Epithelial cell of esophagus (primary cell): ENCODE results near the gene ZBTB42.

ENCODE experiments used
- DNase-seq: peaks from one replicate; pipeline ENCODE4 v3.0.0; 2010; ENCODE audit warnings: low read depth
- H3K4me3 ChIP-seq: 2 replicates; pipeline ENCODE4 v1.5.1; 2011; ENCODE audit warnings: mild to moderate bottlenecking, low read length, control low read depth
- TF ChIP-seq, protein P1 (sequence below): IDR thresholded peaks from 2 replicates; pipeline ENCODE4 v1.5.1; 2011; ENCODE audit warnings: low read depth, mild to moderate bottlenecking, low read length, control low read depth, inconsistent platforms; ENCODE audit not compliant: insufficient read depth; ENCODE audit errors: missing control alignments

ZBTB42 gene

DNA sequence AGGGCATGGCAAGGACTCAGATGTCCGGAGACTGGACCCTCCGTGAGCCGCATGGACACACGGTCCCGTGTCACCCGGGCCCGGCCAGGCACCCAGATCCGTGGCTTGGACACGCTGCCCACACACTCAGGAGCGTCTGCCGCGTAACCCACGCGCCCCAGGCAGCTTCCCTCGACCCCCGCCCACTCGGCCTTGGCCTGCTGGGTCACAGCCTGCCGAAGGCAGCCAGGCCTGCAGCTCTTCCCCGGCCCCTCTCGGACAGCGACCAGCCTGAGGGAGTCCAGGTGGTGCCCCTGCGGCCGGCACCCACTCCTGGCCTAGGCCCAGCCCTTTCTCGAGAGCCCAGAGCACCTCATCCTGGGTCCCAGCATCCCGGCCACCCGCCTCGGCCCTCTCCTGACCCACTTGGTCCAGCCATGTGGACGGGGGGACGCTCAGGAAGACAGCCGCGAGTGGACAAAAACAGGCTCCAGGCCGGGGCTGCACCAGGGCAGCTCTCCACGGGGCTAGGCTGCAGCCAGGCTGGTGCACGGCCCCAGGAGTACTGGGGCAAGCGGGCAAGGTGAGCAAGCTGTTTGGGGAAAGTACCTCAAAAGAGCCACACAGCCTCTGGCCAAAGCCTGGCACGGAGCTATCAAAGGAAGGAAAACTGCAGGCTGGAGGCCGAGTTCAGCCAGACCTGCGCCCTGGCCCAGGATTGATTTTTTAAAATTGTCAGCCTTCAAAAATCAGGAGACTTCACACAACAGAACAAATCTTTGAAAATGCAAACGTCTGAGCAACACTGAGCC is 11.8 kb upstream of the ZBTB42 start:
- no peak overlapping the region for H3K4me3 ChIP-seq
- TF ChIP-seq, protein P1, sequence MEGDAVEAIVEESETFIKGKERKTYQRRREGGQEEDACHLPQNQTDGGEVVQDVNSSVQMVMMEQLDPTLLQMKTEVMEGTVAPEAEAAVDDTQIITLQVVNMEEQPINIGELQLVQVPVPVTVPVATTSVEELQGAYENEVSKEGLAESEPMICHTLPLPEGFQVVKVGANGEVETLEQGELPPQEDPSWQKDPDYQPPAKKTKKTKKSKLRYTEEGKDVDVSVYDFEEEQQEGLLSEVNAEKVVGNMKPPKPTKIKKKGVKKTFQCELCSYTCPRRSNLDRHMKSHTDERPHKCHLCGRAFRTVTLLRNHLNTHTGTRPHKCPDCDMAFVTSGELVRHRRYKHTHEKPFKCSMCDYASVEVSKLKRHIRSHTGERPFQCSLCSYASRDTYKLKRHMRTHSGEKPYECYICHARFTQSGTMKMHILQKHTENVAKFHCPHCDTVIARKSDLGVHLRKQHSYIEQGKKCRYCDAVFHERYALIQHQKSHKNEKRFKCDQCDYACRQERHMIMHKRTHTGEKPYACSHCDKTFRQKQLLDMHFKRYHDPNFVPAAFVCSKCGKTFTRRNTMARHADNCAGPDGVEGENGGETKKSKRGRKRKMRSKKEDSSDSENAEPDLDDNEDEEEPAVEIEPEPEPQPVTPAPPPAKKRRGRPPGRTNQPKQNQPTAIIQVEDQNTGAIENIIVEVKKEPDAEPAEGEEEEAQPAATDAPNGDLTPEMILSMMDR, result no peak
- DNase-seq, result no peak

DNA sequence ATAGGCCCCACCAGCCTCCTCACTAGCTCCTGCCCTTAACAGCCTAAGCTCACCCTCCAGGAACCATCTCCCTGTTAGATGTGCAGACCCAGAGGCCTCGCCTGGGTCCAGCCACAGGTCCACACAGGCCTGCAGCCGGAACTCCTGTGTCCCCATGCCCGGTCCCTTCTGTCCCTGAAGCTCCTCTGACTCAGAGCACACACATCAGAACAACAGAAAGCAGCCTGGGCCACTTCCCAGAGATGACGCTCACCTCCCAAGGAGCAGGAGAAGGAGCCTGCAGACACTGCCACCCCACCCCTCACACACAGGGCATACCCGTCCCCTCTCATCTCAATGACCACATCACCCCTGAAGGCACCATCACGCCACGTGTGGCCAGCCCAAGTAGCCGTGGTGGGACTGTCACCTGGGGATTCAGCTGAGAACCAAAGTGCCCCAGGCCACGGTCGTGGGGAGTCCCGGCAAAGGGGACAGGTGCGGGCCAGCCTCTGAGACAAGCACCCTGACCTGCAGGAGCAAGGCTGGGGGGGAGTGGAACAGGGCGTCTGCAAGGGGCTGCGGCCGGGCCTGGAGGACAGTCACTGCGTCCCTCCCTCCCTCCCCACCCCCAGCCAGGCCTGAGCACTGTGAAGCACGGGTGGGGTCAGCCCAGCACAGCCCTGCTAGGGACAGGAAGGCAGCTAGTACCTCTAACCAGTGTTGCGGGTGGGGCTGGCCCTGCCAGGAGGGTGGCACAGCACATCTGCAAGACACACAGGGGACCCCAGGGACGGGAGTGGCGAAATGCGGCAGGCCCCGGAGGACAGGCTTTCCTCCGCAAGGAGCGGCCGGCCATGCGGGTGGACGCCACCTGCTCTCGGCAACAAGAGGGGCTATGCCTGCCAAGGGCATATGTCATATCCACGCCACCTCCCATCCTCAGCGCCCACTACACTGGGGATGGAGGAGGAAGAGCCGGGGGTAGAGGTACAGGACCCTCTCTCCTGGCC is 10.9 kb upstream of the ZBTB42 start:
- TF ChIP-seq, protein P1, result no peak
- no peak overlapping the region for H3K4me3 ChIP-seq
- DNase-seq, result no peak

DNA sequence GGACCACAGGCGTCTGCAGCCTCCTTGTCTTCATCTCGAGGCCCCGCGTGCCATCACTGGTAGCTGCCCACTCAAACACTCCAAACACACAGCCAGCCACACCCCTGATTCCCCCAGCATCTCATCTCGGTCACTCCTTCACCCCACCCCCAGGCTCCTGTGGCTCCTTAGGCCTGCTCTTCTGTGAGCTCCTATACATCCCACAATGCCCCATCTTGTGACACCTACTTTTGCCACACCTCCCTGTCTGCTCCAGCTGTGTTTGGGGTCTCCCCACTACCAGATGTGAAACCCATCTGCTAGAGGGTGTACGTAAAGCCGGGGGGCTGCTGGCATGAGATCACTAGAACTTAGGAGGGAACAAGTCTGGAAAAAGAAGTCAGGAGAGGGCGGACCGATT is 9.5 kb upstream of the ZBTB42 start:
- no peak for DNase-seq
- H3K4me3 ChIP-seq, result no peak overlapping the region
- TF ChIP-seq, protein P1, result no peak

DNA sequence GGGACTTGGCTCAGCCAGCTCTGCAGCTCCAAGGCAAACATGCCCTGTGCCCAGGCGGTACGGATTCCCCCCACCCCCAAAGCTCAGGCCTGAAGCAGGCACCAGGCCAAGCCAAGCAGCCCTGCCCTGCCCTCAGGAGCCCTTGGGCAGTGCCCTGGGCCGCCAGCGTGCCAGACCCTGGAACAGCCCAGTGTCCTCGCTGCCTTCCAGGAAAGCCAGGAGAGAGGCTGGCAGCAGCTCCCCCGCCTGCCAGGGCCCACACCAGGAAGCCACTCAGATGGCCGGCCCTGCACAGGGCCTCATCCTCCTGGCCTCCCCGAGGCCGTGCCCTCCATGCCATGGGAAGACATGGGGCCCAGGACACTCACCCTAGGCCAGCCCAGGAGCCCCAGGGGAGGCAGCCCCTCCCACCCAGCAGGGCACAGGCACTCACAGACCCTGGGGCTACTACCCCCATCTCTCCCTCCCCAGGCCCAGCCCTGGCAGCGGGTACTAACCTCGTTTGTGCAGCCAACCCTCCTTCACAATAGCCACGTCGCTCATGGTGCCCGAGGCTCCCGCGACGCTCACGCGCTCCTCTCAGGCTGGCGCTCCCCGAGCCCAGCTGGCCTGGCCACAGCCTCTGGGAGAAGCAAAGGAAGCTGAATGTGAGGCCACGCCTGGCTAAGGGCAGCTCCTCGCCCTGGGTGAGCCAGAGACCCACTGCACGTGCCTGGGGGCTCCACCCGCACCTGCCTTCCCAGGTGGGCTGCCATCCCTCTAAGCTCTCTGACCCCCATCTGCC is 8.6 kb upstream of the ZBTB42 start:
- no peak overlapping the region for H3K4me3 ChIP-seq
- DNase-seq, result no peak
- TF ChIP-seq, protein P1, result no peak

DNA sequence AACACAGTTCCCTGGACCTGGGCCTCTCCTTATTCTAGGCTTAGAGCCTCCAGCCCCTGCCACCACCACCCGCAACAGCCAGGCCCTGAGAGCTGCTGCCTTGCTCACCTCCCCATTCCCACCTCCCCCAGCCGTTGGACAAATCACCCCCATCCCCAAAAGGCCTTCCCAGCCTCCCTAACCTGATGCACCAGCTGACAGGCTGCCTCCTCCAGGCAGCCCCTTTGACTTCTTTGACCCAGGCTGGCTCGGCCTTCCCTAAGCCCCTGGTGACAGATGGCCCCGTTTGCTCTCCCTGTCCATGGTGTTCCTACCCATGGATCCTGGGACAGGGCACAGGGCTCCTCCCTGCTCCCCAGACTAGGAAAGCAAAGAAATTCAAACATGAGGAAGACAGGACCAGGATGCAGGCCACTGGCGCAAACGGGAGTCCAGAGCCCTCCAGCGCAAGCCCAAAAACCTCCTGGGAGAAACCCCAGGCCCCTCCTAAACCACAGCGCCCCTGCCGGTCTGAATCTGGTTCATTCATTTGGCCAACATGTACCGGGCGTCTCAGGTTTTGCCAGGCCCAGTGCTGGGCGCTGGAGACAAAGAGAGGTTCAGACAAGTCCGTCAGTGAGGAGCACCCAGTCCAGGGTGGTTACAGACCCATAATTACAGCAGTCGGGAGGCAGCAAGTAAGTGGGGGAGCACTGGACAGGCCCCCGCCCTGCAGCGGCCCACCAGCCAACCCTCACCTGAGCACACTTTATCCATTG is 7.8 kb upstream of the ZBTB42 start:
- DNase-seq, result no peak
- H3K4me3 ChIP-seq, result no peak overlapping the region
- TF ChIP-seq, protein P1, result peak; percentile 15

DNA sequence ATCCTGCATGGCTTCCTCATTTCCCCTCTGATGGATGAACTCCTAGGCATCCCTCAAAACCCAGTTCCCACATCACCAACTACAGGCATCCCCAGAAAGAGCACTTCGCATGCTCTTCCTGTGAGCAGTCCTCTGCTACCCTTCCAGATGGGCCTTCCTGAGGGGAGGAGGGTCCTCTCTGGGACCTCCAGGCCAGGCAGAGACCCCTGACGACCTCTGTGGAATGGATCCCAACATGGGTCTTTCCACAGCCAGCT is 7.3 kb upstream of the ZBTB42 start:
- peak overlapping the region; percentile 75 for H3K4me3 ChIP-seq
- no peak for DNase-seq
- TF ChIP-seq, protein P1, result no peak
